GM18520 (cell line): ENCODE measurements around the gene APLP2.
A peak's percentile ranks its signal among the peaks of the same experiment; 100 is the strongest.

Experiments
- ATAC-seq: cut with Tn5 transposase; IDR thresholded peaks from one replicate; pipeline ENCODE4 v1.9.1; 2021; ENCODE audit not compliant: unreplicated experiment

APLP2 gene

DNA sequence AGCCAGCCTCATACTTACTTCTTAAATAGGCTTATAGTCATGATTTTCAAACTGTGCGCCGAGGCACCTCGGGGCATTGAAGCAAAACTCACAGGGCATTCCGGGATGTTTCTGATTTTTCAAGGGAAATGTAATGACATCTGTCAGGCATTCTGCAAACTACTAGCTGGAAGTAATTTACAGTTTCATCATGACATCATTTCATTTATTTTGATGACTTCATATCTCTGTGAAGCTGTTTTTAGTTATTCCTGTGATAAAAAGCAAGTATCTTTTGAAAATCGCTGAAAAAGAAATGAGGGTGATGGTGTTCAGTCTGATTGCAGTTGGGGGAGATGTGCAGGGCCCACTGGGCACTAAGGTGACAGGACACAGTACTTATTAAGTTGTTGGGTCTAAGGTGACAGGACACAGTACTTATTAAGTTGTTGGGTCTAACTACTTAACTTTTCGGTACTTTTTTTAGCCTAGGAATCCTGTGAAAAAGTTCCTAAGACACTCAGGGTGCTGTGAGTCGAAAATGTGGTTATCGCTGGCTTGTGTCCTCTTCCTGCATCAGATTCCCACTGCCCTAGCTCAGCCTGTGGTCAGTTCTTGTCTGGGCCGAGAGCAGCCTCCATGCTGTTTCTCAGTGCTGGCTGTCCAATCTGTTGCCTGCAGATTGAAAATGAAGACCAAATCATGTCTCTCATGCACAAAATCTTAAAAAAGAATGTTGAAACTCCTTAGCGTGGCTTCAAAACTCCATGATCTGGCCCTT is 42.6 kb downstream of the APLP2 start:
- ATAC-seq = no peak

DNA sequence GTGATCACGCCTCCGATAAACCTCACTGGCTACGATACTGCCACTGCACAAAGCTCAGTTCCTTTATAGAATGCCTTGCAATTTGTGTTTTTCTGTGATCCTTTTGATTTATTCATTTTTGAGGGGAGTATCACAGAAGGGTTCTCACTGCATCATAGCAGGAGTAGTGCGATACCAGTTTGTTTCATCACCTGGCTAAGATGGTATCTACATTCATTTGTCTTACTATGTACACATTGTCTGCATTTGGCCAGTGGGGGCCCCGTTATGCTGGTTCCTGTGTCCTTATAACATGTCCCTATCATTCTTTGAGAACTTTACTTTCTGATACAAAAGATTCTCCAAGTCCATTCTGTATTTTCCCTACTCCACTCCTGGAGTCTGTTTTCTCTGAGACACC is 44.6 kb downstream of the APLP2 start:
- no peak for ATAC-seq

DNA sequence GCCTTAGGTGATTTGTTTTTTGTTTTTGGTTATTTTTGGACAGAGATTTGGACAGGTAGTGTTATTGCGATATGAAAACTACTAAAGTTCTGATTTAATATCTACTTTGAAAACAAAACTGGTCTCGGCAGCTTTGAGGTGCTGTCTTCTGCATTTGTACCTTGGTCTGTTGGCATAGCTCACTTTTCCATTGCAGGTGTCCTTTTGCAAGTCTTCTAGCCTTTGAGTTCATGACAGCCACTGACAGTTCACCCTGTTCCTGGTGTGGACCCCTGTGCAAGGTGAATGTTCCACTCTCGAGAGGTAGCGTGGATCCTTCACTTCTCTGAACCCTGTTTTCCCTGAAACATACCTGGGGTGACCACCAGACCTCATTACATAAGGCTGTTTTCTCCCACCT is 45.0 kb downstream of the APLP2 start:
- ATAC-seq = no peak

DNA sequence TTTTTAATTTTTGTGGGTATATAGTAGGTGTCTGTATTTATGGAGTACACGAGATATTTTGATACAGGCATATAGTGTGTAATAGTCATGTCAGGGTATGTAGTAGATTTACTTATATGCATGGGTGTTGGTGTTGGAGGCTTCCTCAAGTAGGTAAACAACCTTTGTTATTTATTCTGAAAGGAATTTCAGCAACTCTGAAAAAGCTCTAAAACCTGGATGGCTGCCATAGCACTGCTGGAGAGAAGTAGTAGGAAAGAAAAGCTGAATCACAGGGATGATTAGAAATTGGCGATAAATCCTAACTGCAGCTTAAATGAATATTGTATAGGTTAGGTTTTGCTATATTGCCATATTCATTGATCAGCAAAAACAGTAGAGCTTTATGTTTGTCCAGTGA is 45.5 kb downstream of the APLP2 start:
- no peak for ATAC-seq

DNA sequence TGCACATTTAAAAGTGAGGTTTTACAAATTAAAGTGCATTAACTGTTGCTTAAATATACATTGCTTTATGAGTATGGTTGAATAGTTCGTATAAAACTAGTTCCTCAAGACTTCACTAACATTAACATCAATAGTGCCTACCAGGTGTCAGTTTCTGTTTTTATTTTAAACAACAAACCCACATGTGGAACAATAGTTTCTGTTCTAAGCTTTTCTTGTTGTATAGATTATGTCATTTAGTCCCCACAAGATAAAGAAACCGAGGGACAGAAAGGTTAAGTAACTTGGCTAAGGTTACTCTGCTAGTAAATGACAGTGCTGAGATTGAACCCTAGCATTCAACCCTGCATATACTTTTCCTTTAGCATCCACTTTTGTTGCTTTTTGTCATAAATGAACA is 48.5 kb downstream of the APLP2 start:
- peak; percentile 90 for ATAC-seq

DNA sequence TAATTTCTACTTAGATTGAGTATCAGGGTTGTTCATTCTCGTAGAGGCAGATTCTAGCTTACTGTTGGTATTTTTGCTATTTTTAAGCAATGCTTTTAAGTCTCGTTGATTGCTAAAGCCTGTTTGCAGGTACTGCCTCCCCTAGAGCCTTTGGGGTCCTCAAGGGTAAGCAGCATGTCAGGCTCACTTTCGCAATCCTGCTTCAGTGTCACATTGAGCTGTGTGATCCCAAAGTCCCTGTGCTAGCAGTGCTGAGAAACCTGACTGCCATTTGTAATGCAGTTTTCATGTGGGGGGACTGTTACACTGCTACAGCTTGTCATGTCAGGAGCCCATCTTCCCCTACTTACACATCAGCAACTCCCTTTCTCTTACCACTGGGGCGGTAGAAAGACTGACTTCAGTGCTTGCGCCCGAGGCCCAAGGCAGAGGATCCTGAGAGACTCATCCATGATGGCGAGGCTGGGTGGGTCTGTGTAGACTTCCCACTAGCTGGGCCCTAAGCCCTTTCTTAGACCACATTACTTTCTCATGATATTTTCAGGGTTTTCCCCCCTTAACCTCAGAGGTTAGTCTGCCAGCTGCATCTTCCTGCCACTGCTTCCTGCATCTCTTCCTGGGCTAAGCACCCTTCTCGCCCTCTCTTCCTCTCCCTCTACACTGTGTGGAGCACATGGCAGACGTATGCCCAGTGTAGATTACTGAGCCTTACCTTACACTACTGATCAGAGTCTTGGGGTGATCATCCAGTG is 49.1 kb downstream of the APLP2 start:
- ATAC-seq = no peak

DNA sequence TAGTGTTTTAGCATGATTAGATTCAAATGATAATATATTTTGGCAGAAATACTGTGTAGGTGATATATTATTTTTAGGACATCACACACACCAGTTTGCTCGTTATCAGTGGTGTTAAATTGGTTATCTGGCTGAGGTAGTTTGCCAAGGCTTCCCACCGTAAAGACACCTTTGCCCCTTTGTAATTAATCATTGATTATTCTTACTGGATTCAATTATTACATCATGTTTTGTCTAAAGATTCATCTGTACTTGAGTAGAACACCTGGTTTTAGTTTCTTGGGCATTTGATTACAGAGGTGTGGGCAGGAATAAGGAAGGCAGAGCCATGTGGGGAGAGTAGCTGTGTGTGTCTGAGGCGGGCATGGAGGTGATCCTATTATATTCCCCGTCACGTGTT is 50.4 kb downstream of the APLP2 start:
- ATAC-seq = no peak

DNA sequence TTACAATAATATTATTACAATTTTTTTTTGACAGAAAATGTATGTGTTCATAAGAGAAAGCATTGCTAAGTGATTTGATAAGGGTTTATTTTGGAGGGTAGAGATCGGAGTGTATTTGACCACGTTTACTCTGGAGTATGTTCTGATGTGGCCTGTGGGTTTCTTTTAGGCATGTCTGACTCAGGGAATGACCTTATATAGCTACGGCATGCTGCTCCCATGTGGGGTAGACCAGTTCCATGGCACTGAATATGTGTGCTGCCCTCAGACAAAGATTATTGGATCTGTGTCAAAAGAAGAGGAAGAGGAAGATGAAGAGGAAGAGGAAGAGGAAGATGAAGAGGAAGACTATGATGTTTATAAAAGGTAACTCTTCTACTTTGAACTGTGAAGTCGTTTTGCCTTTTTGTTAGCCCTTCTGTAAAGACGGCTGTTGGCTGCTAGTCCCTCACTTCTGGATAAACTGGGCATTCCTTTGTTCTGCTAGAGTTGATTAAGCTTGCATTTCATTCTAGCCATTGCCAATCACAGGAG is 51.8 kb downstream of the APLP2 start:
- ATAC-seq = no peak

DNA sequence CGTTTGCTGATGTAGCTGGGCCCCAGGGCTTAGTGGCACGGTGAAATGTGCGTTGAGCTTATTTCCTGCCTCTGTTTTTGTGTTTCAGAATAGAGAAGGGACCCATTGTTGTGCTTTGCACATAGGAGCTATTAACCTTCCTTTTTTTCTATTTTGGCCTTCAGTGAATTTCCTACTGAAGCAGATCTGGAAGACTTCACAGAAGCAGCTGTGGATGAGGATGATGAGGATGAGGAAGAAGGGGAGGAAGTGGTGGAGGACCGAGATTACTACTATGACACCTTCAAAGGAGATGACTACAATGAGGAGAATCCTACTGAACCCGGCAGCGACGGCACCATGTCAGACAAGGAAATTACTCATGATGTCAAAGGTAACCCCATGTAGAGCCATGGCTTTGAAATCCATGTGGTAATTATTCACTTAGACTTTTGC is 52.5 kb downstream of the APLP2 start:
- no peak for ATAC-seq

DNA sequence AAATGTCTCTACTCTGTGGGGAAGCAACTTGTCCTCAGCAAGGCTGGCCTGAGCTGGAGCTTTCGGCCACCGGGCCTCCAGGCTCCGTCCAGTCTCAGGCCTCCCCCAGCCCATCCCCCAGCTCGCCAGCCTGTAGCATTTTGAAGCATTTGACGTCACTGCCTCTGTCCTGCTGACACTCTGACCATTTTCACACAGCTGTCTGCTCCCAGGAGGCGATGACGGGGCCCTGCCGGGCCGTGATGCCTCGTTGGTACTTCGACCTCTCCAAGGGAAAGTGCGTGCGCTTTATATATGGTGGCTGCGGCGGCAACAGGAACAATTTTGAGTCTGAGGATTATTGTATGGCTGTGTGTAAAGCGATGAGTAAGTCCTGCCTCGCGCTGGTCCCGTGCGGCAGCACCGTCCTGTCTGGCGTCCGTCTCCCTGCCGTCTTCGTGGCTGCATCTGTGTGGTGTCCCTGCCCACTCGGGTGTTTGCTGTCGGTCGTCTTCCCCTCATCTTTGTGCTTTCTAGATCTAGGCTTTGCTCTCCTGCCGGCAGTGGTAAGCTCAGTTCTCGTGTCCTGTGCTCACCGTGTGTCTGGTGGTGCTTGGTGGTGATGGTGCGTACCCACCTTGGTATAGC is 53.8 kb downstream of the APLP2 start:
- no peak for ATAC-seq

DNA sequence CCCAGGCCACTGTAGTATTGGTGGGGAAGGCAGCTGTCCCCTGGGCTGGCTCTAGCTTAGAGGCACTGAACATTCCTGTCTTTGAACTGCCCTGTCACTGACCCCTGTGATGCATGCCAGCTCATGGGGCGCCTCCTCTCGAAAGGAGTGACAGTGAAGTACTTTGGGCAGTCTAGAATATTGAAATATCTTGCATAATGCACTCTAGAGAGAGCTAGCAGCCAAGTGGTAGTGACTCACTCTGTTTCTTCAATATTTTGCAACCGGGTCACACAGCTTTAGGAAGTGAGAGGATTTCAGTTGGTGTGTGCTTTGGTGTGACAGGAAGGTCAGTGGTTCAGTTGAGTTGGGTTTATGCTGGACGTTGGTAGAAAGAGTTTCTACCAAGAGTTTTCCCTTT is 54.4 kb downstream of the APLP2 start:
- no peak for ATAC-seq

DNA sequence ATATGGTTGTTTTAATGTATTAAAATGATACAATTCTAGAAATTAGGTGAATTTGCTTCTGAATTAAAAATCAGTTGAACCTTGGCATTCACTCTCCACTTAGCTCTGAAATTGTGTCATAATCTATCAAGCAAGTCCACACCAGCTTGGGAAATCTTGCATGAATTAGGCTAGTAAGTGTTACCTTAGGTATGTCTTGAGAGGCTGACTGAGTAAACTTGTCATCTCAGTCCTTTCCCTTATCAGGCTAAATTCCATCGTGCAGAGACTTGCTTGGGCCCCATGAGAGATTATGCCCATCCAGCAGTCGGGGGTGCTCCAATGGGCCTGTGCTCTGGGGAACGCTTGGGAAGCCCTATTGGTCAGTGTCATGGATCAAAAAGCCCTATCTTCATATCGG is 55.9 kb downstream of the APLP2 start:
- ATAC-seq = no peak

DNA sequence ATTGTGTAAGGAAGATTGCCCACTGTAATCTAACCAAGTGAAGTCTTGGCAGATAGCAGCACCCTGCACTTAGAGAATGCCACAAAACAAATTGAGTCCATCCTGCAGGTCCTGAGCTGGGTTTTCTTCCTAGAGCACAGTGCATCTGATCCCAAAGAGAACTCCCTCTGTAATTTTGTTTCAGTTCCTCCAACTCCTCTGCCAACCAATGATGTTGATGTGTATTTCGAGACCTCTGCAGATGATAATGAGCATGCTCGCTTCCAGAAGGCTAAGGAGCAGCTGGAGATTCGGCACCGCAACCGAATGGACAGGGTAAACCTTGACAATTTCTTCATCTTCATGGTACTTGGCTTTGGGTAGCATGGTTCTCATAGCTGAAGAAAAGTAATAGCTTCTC is 56.8 kb downstream of the APLP2 start:
- no peak for ATAC-seq

DNA sequence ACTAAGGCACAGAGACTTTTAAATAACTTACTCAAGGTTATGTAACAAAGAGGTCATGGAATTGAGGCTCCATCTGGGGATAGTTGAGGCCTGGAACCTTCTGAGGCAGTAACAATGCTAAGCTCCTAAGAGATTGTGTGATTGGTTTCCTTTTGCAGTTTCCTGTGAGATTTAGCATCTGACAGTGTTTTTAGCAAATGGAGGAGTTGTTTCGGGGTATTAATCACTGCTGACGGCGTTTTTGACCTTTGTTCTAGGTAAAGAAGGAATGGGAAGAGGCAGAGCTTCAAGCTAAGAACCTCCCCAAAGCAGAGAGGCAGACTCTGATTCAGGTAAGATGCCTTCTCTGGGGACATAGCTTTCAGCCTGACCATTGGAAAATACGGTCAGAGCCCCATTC is 57.8 kb downstream of the APLP2 start:
- no peak for ATAC-seq

DNA sequence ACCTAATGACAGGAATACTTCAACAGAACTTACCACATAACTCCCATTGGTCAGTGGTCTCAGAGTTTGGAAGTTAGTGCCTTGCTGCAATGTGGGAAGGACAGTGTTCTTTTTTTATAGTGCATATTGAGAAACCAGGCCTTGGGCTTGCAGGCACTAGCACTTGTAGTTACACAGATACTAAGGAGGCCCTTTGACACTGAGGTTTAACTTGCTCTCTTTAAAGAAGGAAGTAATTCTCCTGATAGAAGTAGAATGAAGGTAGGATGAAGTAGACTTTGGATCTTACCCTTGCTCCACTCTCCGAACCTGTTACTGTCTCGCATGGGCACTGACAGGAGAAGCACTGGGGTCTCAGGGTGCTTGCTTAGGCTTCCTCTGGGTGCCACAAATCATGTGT is 58.9 kb downstream of the APLP2 start:
- ATAC-seq = no peak

DNA sequence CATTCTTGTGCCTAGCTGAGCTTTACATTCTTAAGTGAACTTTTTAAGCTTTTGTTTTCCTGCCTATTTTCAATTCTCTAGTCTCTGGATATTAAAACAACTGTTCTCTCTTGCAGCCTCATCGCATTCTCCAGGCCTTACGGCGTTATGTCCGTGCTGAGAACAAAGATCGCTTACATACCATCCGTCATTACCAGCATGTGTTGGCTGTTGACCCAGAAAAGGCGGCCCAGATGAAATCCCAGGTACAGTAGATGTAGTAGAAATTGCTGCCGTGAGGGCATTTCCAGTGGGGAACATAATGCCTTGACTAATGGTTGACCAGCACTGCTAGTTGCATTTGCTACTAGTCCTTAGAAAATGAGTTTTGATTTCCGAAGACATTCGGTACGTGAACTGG is 60.2 kb downstream of the APLP2 start:
- ATAC-seq = no peak

DNA sequence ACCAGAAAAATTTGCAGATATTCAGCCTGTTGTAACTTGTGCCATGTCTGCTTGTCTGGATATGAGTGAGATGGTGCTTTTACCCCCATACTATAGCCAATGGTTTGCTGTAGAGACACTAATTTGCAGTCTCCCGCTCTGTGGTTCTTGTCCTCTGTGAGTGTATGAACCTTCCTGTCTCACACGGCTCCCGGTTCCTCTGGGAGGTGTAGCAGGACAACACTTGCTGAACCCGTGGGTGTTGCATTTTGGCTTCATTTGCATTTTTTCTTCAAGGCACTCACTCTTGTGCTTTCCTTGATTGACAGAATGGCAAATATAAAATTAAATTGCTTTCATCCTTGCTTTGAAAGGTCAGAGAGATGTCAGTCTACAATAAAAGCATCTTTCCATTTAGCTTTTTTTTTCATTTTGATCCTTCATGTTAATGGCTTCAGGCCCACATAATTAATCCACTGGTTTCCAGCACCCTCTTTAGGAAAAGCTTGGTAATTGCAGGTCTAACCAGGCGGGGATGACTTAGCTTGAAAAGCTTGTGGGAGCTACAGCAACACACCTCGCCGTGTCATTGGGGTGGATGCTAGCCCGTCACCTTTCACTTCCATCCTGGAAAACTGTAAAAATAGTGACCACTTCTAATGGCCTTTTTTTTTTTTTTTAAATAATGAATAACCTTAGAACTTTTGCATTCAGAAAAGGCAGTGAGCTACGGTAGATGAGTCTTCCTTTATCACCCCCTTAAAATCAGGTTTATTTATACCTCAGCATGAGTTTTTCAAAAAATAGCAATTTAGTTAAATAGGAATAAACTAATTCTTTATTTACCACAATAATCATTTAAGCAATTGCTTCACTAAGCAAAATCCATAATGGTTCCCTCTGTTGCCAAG is 62.5 kb downstream of the APLP2 start:
- ATAC-seq = no peak

DNA sequence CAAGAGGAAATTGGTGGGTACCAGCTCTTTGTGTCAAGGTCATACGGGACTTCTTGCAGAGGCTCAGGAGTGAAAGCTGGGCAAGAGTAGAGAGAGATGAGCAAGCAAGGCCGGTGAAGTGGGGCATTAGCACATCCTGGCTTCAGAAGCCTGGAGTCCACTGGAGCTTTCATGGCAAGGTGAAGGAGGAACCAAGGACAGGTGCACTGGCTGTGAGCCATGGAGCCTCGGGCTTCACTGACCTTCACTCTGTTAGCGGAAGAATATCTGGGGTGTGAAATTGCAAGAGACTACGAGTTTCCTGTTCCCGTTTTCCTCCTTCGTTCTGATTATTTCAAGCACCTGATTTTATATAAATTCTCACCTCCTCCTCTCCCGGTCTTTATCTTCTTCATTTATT is 64.0 kb downstream of the APLP2 start:
- ATAC-seq = no peak

DNA sequence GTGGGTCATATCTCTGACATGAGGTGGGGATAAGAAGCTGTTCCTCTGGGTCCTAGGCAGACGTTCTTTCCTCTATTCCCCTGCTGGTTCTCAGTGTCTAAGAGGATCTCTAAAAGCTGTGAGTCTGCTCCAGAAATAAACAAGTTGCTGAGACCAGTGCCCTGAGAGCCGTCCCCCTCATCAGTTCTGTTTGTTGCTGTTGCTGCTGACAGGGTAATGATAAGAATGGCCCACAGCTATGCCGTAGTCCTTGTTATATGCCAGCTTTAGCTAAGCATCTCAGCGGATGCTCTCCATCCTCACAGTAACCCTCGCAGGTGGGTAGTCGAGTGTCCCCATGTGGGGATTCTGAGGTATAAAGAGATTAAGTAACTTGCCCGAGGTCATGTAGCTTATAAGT is 66.4 kb downstream of the APLP2 start:
- ATAC-seq = no peak

DNA sequence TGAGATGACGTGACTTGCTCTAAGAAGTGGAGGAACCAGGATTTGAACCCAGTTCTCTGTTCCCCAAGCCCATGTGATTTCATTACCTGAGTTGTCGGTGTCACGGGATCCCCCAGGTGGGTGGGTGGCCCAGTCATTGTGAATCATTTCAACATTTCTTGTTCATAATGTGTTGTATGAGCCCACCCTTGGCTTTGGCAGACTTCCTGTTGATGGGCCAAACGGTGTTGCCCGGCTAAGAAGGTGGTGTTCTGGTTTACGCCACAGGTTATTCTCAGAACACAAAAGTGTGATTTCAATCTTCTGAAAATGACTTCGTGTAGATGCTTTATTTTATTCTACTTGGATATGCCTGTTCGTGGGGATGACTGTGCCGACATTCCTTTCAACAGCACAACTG is 68.3 kb downstream of the APLP2 start:
- ATAC-seq = no peak

DNA sequence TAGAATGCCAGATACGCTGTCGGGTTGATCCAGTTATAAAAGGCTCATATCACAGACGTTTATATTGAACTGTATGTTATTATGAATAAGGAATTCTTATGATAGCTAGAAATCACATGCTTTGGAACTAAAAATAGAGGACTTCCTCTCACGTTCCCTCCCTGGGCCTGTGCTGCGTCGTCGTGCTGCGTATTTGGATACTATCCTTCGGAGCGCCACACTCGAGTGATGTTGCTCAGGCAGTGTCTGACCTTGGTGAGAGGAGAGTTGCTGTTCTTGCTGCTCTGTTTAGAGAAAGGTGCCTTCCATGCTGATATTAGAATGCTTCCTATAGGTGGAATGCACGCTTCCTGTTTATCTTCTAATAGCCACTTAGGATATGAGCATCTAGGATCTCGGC is 69.7 kb downstream of the APLP2 start:
- ATAC-seq = no peak
